ENCODE measurements around the gene ICAM4. TPM values are rescaled to one million over a fixed set of nuclear protein-coding genes. Genes with fewer than 3 reads are reported as not detected.
"Not testable (repeated sequence)": the region's sequence is repeated elsewhere in the genome, so short reads cannot be mapped to it uniquely, and the experiment has no call there.

The ICAM4 gene
- total and polyA plus RNA-seq, 2 donors (not counting 3 experiments of a cell fraction or from before 2014, with no cell fraction given) = 0.44 to 0.49 TPM

DNA sequence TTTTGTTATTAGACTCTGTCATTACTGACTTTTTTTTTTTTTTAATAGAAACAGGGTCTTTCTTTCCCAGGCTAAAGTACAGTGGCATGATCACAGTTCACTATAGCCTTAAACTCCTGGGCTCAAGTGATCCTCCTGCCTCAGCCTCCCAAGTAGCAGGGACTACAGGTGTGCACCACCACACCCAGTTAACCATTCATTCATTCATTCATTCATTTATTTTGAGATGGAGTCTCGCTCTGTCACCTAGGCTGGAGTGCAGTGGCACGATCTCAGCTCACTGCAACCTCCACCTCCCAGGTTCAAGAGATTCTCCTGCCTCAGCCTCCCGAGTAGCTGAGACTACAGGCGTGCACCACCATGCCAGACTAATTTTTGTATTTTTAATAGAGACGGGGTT, 4.7 kb upstream of the ICAM4 start:
- CTCF ChIA-PET; H3K4me2 ChIP-seq (ENCODE audit: insufficient read depth, low read length); H3K79me2 ChIP-seq (ENCODE audit: control insufficient read depth, insufficient read depth, low read length); H3K27ac ChIP-seq (ENCODE audit: insufficient read depth, low read depth, low read length); H3K4me3 ChIP-seq (replicated peaks in 1 of 3; ENCODE audit: insufficient read depth in 1 of 3, low read depth in 1 of 3, low read length in 3 of 3); FAIRE-seq; H4K20me1 ChIP-seq (replicated peaks; ENCODE audit: control insufficient read depth, extremely low read depth, insufficient read depth, low read length); DNase-seq (ENCODE audit: low read depth, low spot score); H2AFZ ChIP-seq (ENCODE audit: low read depth, low read length); H3K36me3 ChIP-seq (ENCODE audit: control insufficient read depth in 2 of 2, extremely low read depth in 1 of 2, insufficient read depth in 2 of 2, low read length in 2 of 2); H3K9me1 ChIP-seq (replicated peaks; ENCODE audit: control insufficient read depth, extremely low read depth, insufficient read depth, low read length); H3K9me3 ChIP-seq (replicated peaks; ENCODE audit: control insufficient read depth, insufficient read depth, low read length); POLR2A ChIA-PET; dilution Hi-C loops (cut with MboI; ENCODE audit: extremely low pct_ligation_motif_present, low sequenced_read_pairs); BruUV-seq (replicated peaks); intact Hi-C loops (cut with micrococcal nuclease); H3K9ac ChIP-seq (replicated peaks; ENCODE audit: extremely low read depth, insufficient read depth, low read length); H3K27me3 ChIP-seq (ENCODE audit: control insufficient read depth in 2 of 2, insufficient read depth in 2 of 2, low read length in 2 of 2); H3K4me1 ChIP-seq (ENCODE audit: control insufficient read depth, extremely low read depth, insufficient read depth, low read length): not testable (repeated sequence)

DNA sequence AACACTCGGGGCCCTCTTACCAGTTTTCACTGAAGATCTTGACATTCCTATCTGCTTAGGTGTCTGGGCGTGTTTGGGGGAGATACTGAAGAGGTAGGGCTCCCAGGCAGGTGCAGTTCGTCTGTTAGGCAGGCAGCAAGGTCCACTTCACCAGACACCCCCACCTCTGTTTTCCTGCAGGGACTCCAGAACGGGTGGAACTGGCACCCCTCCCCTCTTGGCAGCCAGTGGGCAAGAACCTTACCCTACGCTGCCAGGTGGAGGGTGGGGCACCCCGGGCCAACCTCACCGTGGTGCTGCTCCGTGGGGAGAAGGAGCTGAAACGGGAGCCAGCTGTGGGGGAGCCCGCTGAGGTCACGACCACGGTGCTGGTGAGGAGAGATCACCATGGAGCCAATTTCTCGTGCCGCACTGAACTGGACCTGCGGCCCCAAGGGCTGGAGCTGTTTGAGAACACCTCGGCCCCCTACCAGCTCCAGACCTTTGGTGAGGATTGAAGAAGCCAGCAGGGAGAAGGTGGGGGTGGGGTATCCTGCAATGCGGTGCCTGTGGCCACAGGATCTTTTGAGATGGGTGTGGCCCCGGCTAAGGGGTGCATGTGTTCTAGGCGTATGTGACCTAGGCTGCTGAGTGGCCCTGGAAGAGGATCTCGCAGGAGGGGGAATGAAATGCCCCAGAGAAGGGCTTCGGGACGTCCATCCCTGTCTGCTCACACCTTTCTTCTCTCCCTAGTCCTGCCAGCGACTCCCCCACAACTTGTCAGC, 3.3 kb upstream of the ICAM4 start:
- CTCF ChIA-PET = no interaction called here
- no peak for TF ChIP-seq FOS (IDR thresholded peaks at IDR 0.05; ENCODE audit: borderline replicate concordance, insufficient read depth, low read length)
- TF ChIP-seq EZH2 (IDR thresholded peaks at IDR 0.05; ENCODE audit: borderline replicate concordance, low read depth, low read length, severe bottlenecking) = no peak
- TF ChIP-seq GATA2 (IDR thresholded peaks at IDR 0.05; ENCODE audit: insufficient read depth, insufficient read length, low read depth, low read length) = no peak
- TF ChIP-seq CTCF (IDR thresholded peaks at IDR 0.05; ENCODE audit: extremely low read depth in 1 of 2, insufficient read depth in 1 of 2, low read depth in 1 of 2, low read length in 2 of 2) = no peak
- TF ChIP-seq POLR2AphosphoS5 (IDR thresholded peaks at IDR 0.05; ENCODE audit: insufficient read depth, low read depth, low read length) = no peak
- TF ChIP-seq MAX (IDR thresholded peaks at IDR 0.05; ENCODE audit: insufficient read depth, insufficient read length) = no peak
- no peak for TF ChIP-seq MYC (IDR thresholded peaks at IDR 0.05; ENCODE audit: low read depth, low read length)
- TF ChIP-seq JUN (IDR thresholded peaks at IDR 0.05; ENCODE audit: borderline replicate concordance, insufficient read depth, insufficient read length, low read depth) = no peak
- no peak for TF ChIP-seq POLR2A (IDR thresholded peaks at IDR 0.05; ENCODE audit: low read depth, low read length)
- peaks cover 0 to 3% of the 10 kb centered on the region in 2 experiments for H3K27me3 ChIP-seq (ENCODE audit: control insufficient read depth in 2 of 2, insufficient read depth in 2 of 2, low read length in 2 of 2)
- H3K4me1 ChIP-seq (ENCODE audit: control insufficient read depth, extremely low read depth, insufficient read depth, low read length) = peaks cover 5% of the 10 kb centered on the region
- peaks cover 0 to 4% of the 10 kb centered on the region in 2 experiments for H3K36me3 ChIP-seq (ENCODE audit: control insufficient read depth in 2 of 2, extremely low read depth in 1 of 2, insufficient read depth in 2 of 2, low read length in 2 of 2)
- H3K4me2 ChIP-seq (ENCODE audit: insufficient read depth, low read length) = no peak overlapping the region
- no peaks in the 10 kb centered on the region for H4K20me1 ChIP-seq (replicated peaks; ENCODE audit: control insufficient read depth, extremely low read depth, insufficient read depth, low read length)
- H3K4me3 ChIP-seq (replicated peaks in 1 of 3; ENCODE audit: insufficient read depth in 1 of 3, low read depth in 1 of 3, low read length in 3 of 3) = no peak overlapping the region
- FAIRE-seq (no peak), DNase-seq (ENCODE audit: low read depth, low spot score) (no peak)
- no peaks in the 10 kb centered on the region for H3K79me2 ChIP-seq (ENCODE audit: control insufficient read depth, insufficient read depth, low read length)
- H2AFZ ChIP-seq (ENCODE audit: low read depth, low read length) = no peak overlapping the region
- no peaks in the 10 kb centered on the region for H3K9me1 ChIP-seq (replicated peaks; ENCODE audit: control insufficient read depth, extremely low read depth, insufficient read depth, low read length)
- POLR2A ChIA-PET = no interaction called here
- H3K9me3 ChIP-seq (replicated peaks; ENCODE audit: control insufficient read depth, insufficient read depth, low read length) = no peaks in the 10 kb centered on the region
- no peak overlapping the region for H3K27ac ChIP-seq (ENCODE audit: insufficient read depth, low read depth, low read length)
- no TSS peak for BruUV-seq (replicated peaks)
- H3K9ac ChIP-seq (replicated peaks; ENCODE audit: extremely low read depth, insufficient read depth, low read length) = no peak overlapping the region
- dilution Hi-C loops (cut with MboI; ENCODE audit: extremely low pct_ligation_motif_present, low sequenced_read_pairs) (no loop called here), intact Hi-C loops (cut with micrococcal nuclease) (no loop called here)
